HEK293T (cell line): ENCODE measurements around the gene BTBD17.

Source experiments
- FOXA1 ChIP-seq: fragments of 450-650 bp; IDR thresholded peaks from 2 replicates; pipeline ENCODE4 v1.6.1; 2016; ENCODE audit warnings: mild to moderate bottlenecking
- HDGF ChIP-seq: fragments of 450-650 bp; IDR thresholded peaks from 2 replicates; pipeline ENCODE4 v1.6.1; 2017; ENCODE audit warnings: antibody characterized with exemption, borderline replicate concordance
- SUZ12 ChIP-seq: fragments of 450-650 bp; IDR thresholded peaks from 2 replicates; pipeline ENCODE4 v1.6.1; 2016; ENCODE audit warnings: mild to moderate bottlenecking
- TARDBP ChIP-seq: fragments of 450-650 bp; IDR thresholded peaks from 2 replicates; pipeline ENCODE4 v1.6.1; 2016
- ZNF384 ChIP-seq: fragments of 450-650 bp; IDR thresholded peaks from 2 replicates; pipeline ENCODE4 v1.6.1; 2016

DNA sequence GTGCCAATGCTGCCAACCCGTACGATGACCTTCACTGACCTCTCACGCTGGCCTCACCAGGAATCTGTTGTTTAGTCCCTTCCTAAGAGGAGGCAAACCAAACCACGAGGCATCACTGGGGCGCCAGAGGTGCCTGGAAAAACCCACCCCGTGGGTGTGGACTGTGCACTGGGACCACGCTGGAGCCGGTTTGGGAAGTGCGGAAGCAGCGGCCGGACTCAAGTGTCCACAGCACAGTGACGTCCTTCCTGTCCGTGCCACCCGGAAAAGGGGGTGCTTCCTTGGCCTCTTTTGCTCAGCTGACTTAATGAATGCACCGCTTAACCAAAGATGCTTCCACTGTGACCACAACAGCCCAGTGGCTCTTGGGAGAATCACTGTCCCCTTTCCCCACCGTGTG lies 44.6 kb downstream of the BTBD17 start:
- TF ChIP-seq TARDBP (no peak), HDGF (no peak), SUZ12 (no peak), ZNF384 (no peak), FOXA1 (no peak)
